Ovary (tissue), 3 donors: Measurements from ENCODE around the gene PERM1.

Source experiments
- CTCF ChIP-seq, 3 donors: fragments of 450-650 bp in 2 of 3; fragments of 200-600 bp in 1 of 3; IDR thresholded peaks; one replicate each; pipeline versions ENCODE4 v1.5.1 to v1.8.0; 2016 to 2022; ENCODE audit warnings: antibody characterized with exemption in 3 of 3, mild to moderate bottlenecking in 1 of 3
- EP300 ChIP-seq: sonication (generic); formaldehyde crosslinking; IDR thresholded peaks from one replicate; pipeline ENCODE4 v1.6.1; 2017; ENCODE audit warnings: antibody characterized with exemption
- POLR2A ChIP-seq: fragments of 450-650 bp; IDR thresholded peaks from one replicate; pipeline ENCODE4 v1.6.1; 2017; ENCODE audit warnings: antibody characterized with exemption, mild to moderate bottlenecking, moderate library complexity
- donor health status: DM: no; HTN: no; CAD: no.

GRCh38 chr1:963301-963651 lies 18.6 kb downstream of the PERM1 start:
- no peak for TF ChIP-seq CTCF (IDR thresholded peaks at IDR 0.05)
- no peak for TF ChIP-seq POLR2A
- TF ChIP-seq EP300, result no peak
